ENCODE measurements around the gene TMEM140.

GRCh38 chr7:135201350-135201749, 53.5 kb downstream of the TMEM140 start:
- TF ChIP-seq ISL2 (CRISPR knock-in tag; IDR thresholded peaks at IDR 0.05): no peak
- TF ChIP-seq, protein P1, sequence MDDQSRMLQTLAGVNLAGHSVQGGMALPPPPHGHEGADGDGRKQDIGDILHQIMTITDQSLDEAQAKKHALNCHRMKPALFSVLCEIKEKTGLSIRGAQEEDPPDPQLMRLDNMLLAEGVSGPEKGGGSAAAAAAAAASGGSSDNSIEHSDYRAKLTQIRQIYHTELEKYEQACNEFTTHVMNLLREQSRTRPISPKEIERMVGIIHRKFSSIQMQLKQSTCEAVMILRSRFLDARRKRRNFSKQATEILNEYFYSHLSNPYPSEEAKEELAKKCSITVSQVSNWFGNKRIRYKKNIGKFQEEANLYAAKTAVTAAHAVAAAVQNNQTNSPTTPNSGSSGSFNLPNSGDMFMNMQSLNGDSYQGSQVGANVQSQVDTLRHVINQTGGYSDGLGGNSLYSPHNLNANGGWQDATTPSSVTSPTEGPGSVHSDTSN (CRISPR knock-in tag; IDR thresholded peaks at IDR 0.05; ENCODE audit: borderline replicate concordance): no peak
- no peak for TF ChIP-seq DNMT3B (CRISPR knock-in tag; conservative IDR thresholded peaks at IDR 0.05)
- TF ChIP-seq YY1 (IDR thresholded peaks at IDR 0.05; ENCODE audit: insufficient read depth, insufficient replicate concordance, low read depth, low read length): no peak
- TF ChIP-seq, protein P2, sequence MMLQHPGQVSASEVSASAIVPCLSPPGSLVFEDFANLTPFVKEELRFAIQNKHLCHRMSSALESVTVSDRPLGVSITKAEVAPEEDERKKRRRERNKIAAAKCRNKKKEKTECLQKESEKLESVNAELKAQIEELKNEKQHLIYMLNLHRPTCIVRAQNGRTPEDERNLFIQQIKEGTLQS (CRISPR knock-in tag; IDR thresholded peaks at IDR 0.05): no peak
